Measurements from ENCODE around the gene CITED1. TPM values are rescaled to one million over a fixed set of nuclear protein-coding genes. Genes with fewer than 3 reads are reported as not detected.
"Not testable (repeated sequence)": the region's sequence is repeated elsewhere in the genome, so short reads cannot be mapped to it uniquely, and the experiment has no call there.

Gene CITED1
- total and polyA plus RNA-seq, 12 donors = 0.20 to 0.83 (median 0.53) TPM; not detected in 9

GRCh38 chrX:72340041-72340440 is 34.3 kb upstream of the CITED1 start:
- Histone ChIP-seq H3K27ac (no peak overlapping the region), H3K27me3 (peaks cover 0 to 24% (median 0%) of the 10 kb centered on the region in 7 donors), H3K4me3 (no peak overlapping the region), H3K9me3 (no peaks in the 10 kb centered on the region), H3K4me1 (no peaks in the 10 kb centered on the region), H3K36me3 (peaks cover 0 to 2% (median 0%) of the 10 kb centered on the region in 9 donors)
- intact Hi-C loops (cut with DNase I) = no loop called here
- DNase-seq (no peak), ATAC-seq (no peak)
- WGBS, 2 donors = 83 to 89% methylated on average over 7 of the region's 7 CpGs
- TF ChIP-seq, protein P1, sequence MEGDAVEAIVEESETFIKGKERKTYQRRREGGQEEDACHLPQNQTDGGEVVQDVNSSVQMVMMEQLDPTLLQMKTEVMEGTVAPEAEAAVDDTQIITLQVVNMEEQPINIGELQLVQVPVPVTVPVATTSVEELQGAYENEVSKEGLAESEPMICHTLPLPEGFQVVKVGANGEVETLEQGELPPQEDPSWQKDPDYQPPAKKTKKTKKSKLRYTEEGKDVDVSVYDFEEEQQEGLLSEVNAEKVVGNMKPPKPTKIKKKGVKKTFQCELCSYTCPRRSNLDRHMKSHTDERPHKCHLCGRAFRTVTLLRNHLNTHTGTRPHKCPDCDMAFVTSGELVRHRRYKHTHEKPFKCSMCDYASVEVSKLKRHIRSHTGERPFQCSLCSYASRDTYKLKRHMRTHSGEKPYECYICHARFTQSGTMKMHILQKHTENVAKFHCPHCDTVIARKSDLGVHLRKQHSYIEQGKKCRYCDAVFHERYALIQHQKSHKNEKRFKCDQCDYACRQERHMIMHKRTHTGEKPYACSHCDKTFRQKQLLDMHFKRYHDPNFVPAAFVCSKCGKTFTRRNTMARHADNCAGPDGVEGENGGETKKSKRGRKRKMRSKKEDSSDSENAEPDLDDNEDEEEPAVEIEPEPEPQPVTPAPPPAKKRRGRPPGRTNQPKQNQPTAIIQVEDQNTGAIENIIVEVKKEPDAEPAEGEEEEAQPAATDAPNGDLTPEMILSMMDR (IDR thresholded peaks at IDR 0.05) = no peak

GRCh38 chrX:72330131-72330530 is 24.4 kb upstream of the CITED1 start:
- DNase-seq (no peak), ATAC-seq (no peak)
- no peak overlapping the region for H3K4me3 ChIP-seq
- peaks cover 0 to 6% (median 0%) of the 10 kb centered on the region in 9 donors for H3K36me3 ChIP-seq
- WGBS, 2 donors = 80 to 88% methylated on average over 3 of the region's 3 CpGs
- no peak overlapping the region for H3K27ac ChIP-seq
- H3K27me3 ChIP-seq = peaks cover 0 to 18% (median 0%) of the 10 kb centered on the region in 7 donors
- peaks cover 0 to 6% (median 0%) of the 10 kb centered on the region in 11 donors for H3K9me3 ChIP-seq
- no peaks in the 10 kb centered on the region for H3K4me1 ChIP-seq
- intact Hi-C loops (cut with DNase I) = no loop called here
- TF ChIP-seq, protein P1 (IDR thresholded peaks at IDR 0.05) = no peak

- peaks cover 0 to 21% (median 0%) of the 10 kb centered on the region in 7 donors for H3K27me3 ChIP-seq
- DNase-seq (no peak), ATAC-seq (no peak)
- 91% methylated on average over 7 to 8 of the region's 8 CpGs for WGBS, 2 donors
- H3K4me1 ChIP-seq = no peaks in the 10 kb centered on the region
- H3K4me3 ChIP-seq = no peak overlapping the region
- H3K27ac ChIP-seq = no peak overlapping the region
- intact Hi-C loops (cut with DNase I) = no loop called here
- peaks cover 0 to 6% (median 0%) of the 10 kb centered on the region in 9 donors for H3K36me3 ChIP-seq
- peaks cover 0 to 6% (median 0%) of the 10 kb centered on the region in 11 donors for H3K9me3 ChIP-seq
- TF ChIP-seq, protein P1 (IDR thresholded peaks at IDR 0.05) = no peak
Observed at GRCh38 chrX:72326605-72327300, 21.0 kb upstream of the CITED1 start.

DNA sequence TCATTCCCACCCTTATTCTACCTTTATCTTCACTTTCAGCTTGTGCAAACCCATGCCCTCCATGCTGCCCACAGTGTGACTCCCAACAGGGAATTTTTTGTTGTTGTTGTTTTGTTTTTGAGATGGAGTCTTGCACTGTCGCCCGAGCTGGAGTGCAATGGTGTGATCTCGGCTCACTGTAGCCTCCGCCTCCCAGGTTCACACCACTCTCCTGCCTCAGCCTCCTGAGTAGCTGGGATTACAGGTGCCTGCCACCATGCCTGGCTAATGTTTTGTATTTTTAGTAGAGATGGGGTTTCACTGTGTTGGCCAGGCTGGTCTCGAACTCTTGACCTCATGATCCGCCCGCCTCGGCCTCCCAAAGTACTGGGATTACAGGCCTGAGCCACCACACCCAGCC is 13.9 kb upstream of the CITED1 start:
- intact Hi-C loops (cut with DNase I) = loop anchor here in 1 of 10 donors (10.0 kb wide), 1 partner anchor 45 kb away; no protein-coding TSS in a partner anchor
- not testable (repeated sequence) for H3K4me3 ChIP-seq, H3K4me1 ChIP-seq, H3K27ac ChIP-seq, H3K36me3 ChIP-seq, H3K9me3 ChIP-seq, ATAC-seq, DNase-seq
- H3K27me3 ChIP-seq = peaks cover 0 to 42% (median 0%) of the 10 kb centered on the region in 7 donors
- WGBS, 2 donors = 97 to 100% methylated on average over 8 of the region's 8 CpGs

GRCh38 chrX:72317139-72317538 is 11.4 kb upstream of the CITED1 start:
- intact Hi-C loops (cut with DNase I) = loop anchor here in 1 of 10 donors (10.0 kb wide), 1 partner anchor 48 kb away; no protein-coding TSS in a partner anchor
- 80 to 90% methylated on average over 4 of the region's 4 CpGs for WGBS, 2 donors
- Histone ChIP-seq H3K36me3 (no peaks in the 10 kb centered on the region), H3K9me3 (no peaks in the 10 kb centered on the region), H3K27ac (no peak overlapping the region), H3K27me3 (peaks cover 0 to 61% (median 0%) of the 10 kb centered on the region in 7 donors), H3K4me1 (no peaks in the 10 kb centered on the region), H3K4me3 (no peak overlapping the region)
- no peak for ATAC-seq
- no peak for DNase-seq
- TF ChIP-seq, protein P1 (IDR thresholded peaks at IDR 0.05) = no peak
